NB4 (cell line): ENCODE data around the gene LRRC3B.

Experiments used
- DNase-seq: peaks from one replicate; pipeline ENCODE4 v3.0.0; 2010; ENCODE audit warnings: low read depth
- H3K4me3 ChIP-seq: one replicate; pipeline ENCODE4 v1.5.1; 2011; ENCODE audit warnings: mild to moderate bottlenecking, low read depth, low read length, moderate library complexity
- MAX ChIP-seq: IDR thresholded peaks from 2 replicates; pipeline ENCODE4 v1.6.1; 2011; ENCODE audit warnings: low read depth, low read length
- MYC ChIP-seq: IDR thresholded peaks from 2 replicates; pipeline ENCODE4 v1.6.1; 2011; ENCODE audit warnings: low read depth, low read length
- POLR2A ChIP-seq: IDR thresholded peaks from 2 replicates; pipeline ENCODE4 v1.6.1; 2011; ENCODE audit warnings: mild to moderate bottlenecking; ENCODE audit not compliant: insufficient read length; ENCODE audit errors: extremely low read depth
- TF ChIP-seq, protein P1 (sequence below): IDR thresholded peaks from one replicate; pipeline ENCODE4 v1.5.1; 2012; ENCODE audit warnings: low read depth, low read length

LRRC3B gene

GRCh38 chr3:26637698-26638097 lies 15.1 kb downstream of the LRRC3B start:
- DNase-seq, result no peak
- H3K4me3 ChIP-seq, result no peak overlapping the region
- TF ChIP-seq MYC (no peak), POLR2A (no peak), MAX (no peak)
- TF ChIP-seq, protein P1, sequence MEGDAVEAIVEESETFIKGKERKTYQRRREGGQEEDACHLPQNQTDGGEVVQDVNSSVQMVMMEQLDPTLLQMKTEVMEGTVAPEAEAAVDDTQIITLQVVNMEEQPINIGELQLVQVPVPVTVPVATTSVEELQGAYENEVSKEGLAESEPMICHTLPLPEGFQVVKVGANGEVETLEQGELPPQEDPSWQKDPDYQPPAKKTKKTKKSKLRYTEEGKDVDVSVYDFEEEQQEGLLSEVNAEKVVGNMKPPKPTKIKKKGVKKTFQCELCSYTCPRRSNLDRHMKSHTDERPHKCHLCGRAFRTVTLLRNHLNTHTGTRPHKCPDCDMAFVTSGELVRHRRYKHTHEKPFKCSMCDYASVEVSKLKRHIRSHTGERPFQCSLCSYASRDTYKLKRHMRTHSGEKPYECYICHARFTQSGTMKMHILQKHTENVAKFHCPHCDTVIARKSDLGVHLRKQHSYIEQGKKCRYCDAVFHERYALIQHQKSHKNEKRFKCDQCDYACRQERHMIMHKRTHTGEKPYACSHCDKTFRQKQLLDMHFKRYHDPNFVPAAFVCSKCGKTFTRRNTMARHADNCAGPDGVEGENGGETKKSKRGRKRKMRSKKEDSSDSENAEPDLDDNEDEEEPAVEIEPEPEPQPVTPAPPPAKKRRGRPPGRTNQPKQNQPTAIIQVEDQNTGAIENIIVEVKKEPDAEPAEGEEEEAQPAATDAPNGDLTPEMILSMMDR, result no peak

- H3K4me3 ChIP-seq, result no peak overlapping the region
- no peak for DNase-seq
- TF ChIP-seq MAX, result no peak
These were observed 15.5 kb downstream of the LRRC3B start for GRCh38 chr3:26638113-26638512.

GRCh38 chr3:26639339-26639738 lies 16.8 kb downstream of the LRRC3B start:
- no peak for DNase-seq
- TF ChIP-seq MAX (no peak), POLR2A (no peak), MYC (no peak)
- TF ChIP-seq, protein P1, result no peak

DNA sequence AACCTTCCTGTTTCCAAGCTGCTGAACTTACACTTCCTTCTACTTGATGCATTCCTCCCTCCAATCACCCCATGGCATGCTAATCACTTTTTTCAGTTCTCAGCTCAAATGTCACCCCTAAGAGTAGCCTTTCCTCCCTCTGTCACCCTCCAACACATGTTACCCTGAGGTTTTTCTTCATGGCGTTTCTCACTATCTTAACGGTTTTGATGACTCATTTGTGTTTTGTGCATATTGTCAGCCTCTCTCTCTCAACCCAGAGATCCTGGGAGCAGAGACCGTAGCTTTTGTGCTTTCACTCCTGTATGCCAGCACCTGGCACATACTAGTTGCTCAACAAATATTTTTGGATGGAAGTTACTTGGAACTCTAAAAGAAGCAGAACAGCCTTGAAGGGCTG lies 24.5 kb downstream of the LRRC3B start:
- no peak overlapping the region for H3K4me3 ChIP-seq
- DNase-seq, result peak; percentile 3
- TF ChIP-seq MYC (no peak), MAX (no peak)
- TF ChIP-seq, protein P1, result no peak

More at GRCh38 chr3:26639339-26639738, 16.8 kb downstream of the LRRC3B start:
- no peak overlapping the region for H3K4me3 ChIP-seq

GRCh38 chr3:26648461-26648860 lies 25.9 kb downstream of the LRRC3B start:
- no peak for DNase-seq
- H3K4me3 ChIP-seq, result no peak overlapping the region
- TF ChIP-seq MAX, result no peak

DNA sequence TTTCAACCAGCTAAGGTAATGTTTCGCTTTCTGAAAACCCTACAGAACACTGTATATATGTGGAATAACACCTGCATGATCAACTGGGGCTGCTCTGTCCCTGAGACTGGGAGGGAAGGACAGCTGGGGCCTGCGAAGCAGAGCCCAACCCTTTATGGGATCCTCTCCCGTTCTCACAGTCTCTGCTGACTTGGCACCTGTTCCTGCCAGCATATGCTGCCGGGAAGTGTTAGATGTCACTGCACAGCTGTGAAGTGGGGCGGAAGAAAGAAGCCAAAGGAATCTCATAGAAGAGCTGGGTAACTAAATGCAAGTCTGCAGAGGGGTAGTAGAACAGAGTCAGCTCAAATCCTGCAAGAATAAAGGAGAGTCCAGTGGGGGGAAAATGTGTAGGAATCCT lies 29.6 kb downstream of the LRRC3B start:
- DNase-seq, result no peak
- TF ChIP-seq POLR2A, result no peak
- no peak for TF ChIP-seq MYC
- TF ChIP-seq, protein P1, result no peak
- no peak for TF ChIP-seq MAX
- no peak overlapping the region for H3K4me3 ChIP-seq

- H3K4me3 ChIP-seq, result no peak overlapping the region
- TF ChIP-seq POLR2A (no peak), MAX (no peak), MYC (no peak)
- TF ChIP-seq, protein P1, result no peak
- DNase-seq, result no peak
These were observed 31.3 kb downstream of the LRRC3B start for GRCh38 chr3:26653811-26654425.
